Panc1 (cell line): ENCODE results near the gene TAC3. TPM values are rescaled to one million over a fixed set of nuclear protein-coding genes. Genes with fewer than 3 reads are reported as not detected.
"Not testable (repeated sequence)": the region's sequence is repeated elsewhere in the genome, so short reads cannot be mapped to it uniquely, and the experiment has no call there.

Experiments used
- ATAC-seq: fragments of 200-7000 bp; cut with Tn5 transposase; 2 replicates; pipeline ENCODE4 v1.9.1; 2020; ENCODE audit warnings: mild to moderate bottlenecking, moderate library complexity
- BruUV-seq: library from RNA; stranded (reverse); fragments of 400-500 nt; replicated peaks from 2 replicates; lab custom pipeline; 2021; lab: Mats Ljungman, UMichigan
- CTCF ChIA-PET: fragments of 300-600 bp; sonication (Branson Sonifier 250); formaldehyde crosslinking; loops from one replicate; lab custom pipeline; 2022; ENCODE audit warnings: antibody characterized with exemption; lab: Charles Lee
- POLR2A ChIA-PET: fragments of 300-600 bp; sonication (Branson Sonifier 250); formaldehyde crosslinking; loops from one replicate; lab custom pipeline; 2022; ENCODE audit warnings: antibody characterized with exemption; lab: Charles Lee
- DNase-seq: peaks from one replicate; pipeline ENCODE4 v3.0.0-alpha.2; 2010; ENCODE audit warnings: low read depth, low spot score
- H3K27ac ChIP-seq: 2 replicates; pipeline ENCODE4 v1.5.1; 2011; ENCODE audit warnings: mild to moderate bottlenecking, low read length, inconsistent platforms
- H3K27me3 ChIP-seq: fragments of 200-500 bp; sonication (Bioruptor generic); 2 replicates; pipeline ENCODE4 v1.6.0; 2014; ENCODE audit warnings: low read length, inconsistent platforms; ENCODE audit not compliant: control insufficient read depth, insufficient read depth
- H3K36me3 ChIP-seq: fragments of 200-500 bp; sonication (Bioruptor generic); 2 replicates; pipeline ENCODE4 v1.5.1; 2014; ENCODE audit warnings: inconsistent platforms, mild to moderate bottlenecking, low read length, moderate library complexity; ENCODE audit not compliant: control insufficient read depth, insufficient read depth
- H3K4me1 ChIP-seq: 2 replicates; pipeline ENCODE4 v1.5.1; 2011; ENCODE audit warnings: inconsistent platforms, mild to moderate bottlenecking, low read length, moderate library complexity; ENCODE audit not compliant: control insufficient read depth, insufficient read depth
- H3K4me3 ChIP-seq, 2 experiments: 2 replicates each; pipeline ENCODE4 v1.5.1; 2011 to 2012; ENCODE audit warnings: low read depth in 2 of 2, low read length in 2 of 2, mild to moderate bottlenecking in 2 of 2, inconsistent platforms in 1 of 2, moderate library complexity in 1 of 2
- H3K9me3 ChIP-seq: fragments of 200-500 bp; sonication (Bioruptor generic); 2 replicates; pipeline ENCODE4 v1.5.1; 2014; ENCODE audit warnings: low read depth, mild to moderate bottlenecking, inconsistent platforms, low read length, moderate library complexity; ENCODE audit not compliant: control insufficient read depth, insufficient read depth
- CTCF ChIP-seq: fragments of 450-650 bp; IDR thresholded peaks from 2 replicates; pipeline ENCODE4 v1.5.1; 2017; ENCODE audit warnings: mild to moderate bottlenecking
- POLR2AphosphoS5 ChIP-seq: IDR thresholded peaks from 2 replicates; pipeline ENCODE4 v1.6.1; 2012; ENCODE audit warnings: mild to moderate bottlenecking, low read depth, low read length, moderate library complexity
- REST ChIP-seq, 2 experiments: IDR thresholded peaks; 2 replicates each; pipeline ENCODE4 v1.6.1; 2011 to 2012; ENCODE audit warnings: low read depth in 2 of 2, control low read depth in 1 of 2, low read length in 1 of 2, mild to moderate bottlenecking in 1 of 2, moderate library complexity in 1 of 2; ENCODE audit not compliant: insufficient read depth in 1 of 2
- SIN3A ChIP-seq: IDR thresholded peaks from 2 replicates; pipeline ENCODE4 v1.6.1; 2012; ENCODE audit warnings: low read depth, mild to moderate bottlenecking, low read length, moderate library complexity, borderline replicate concordance; ENCODE audit not compliant: insufficient read depth
- in situ Hi-C: cut with HindIII; loops from 2 replicates; pipeline ENCODE4 v1.10.0; 2016; ENCODE audit warnings: low sequenced_read_pairs, low pct_unique_long_range_greater_than_20kb
- intact Hi-C: fragments of 100-400 bp; cut with micrococcal nuclease; formaldehyde crosslinking; loops from one replicate; pipeline ENCODE4 v1.10.0; 2022; ENCODE audit not compliant: unreplicated experiment
- total RNA-seq: library from RNA; stranded (reverse); gene quantifications from one replicate; pipeline ENCODE4 v1.2.1, GENCODE V29; 2021; ENCODE audit not compliant: unreplicated experiment

Gene TAC3
- total RNA-seq, 1 experiment from 2014 or later: not detected

- no peak overlapping the region for H3K4me3 ChIP-seq
- ATAC-seq (no peak), DNase-seq (no peak)
- H3K4me1 ChIP-seq: no peaks in the 10 kb centered on the region
- no peak overlapping the region for H3K27ac ChIP-seq
- BruUV-seq: TSS peak; percentile 36
- ChIA-PET POLR2A (no interaction called here), CTCF (no interaction called here)
- H3K9me3 ChIP-seq: no peaks in the 10 kb centered on the region
- TF ChIP-seq REST (IDR thresholded peaks at IDR 0.05; ENCODE audit: insufficient read depth in 1 of 2, low read depth in 2 of 2, low read length in 1 of 2) (no peak), CTCF (no peak), POLR2AphosphoS5 (no peak), SIN3A (no peak)
- intact Hi-C loops (no loop called here), in situ Hi-C loops (no loop called here)
- no peaks in the 10 kb centered on the region for H3K27me3 ChIP-seq
- H3K36me3 ChIP-seq: peaks cover 34% of the 10 kb centered on the region
Observed at GRCh38 chr12:57055824-57056223, 39.5 kb upstream of the TAC3 start.

GRCh38 chr12:57053901-57054300, 37.6 kb upstream of the TAC3 start:
- H3K9me3 ChIP-seq, H3K27me3 ChIP-seq, CTCF ChIA-PET, intact Hi-C loops, ATAC-seq, H3K27ac ChIP-seq, DNase-seq, H3K4me1 ChIP-seq, BruUV-seq, POLR2A ChIA-PET, in situ Hi-C loops, H3K4me3 ChIP-seq: not testable (repeated sequence)
- peaks cover 17% of the 10 kb centered on the region for H3K36me3 ChIP-seq

GRCh38 chr12:57053146-57053545, 36.8 kb upstream of the TAC3 start:
- CTCF ChIA-PET, H3K27me3 ChIP-seq, in situ Hi-C loops, H3K4me3 ChIP-seq, H3K4me1 ChIP-seq, H3K9me3 ChIP-seq, H3K36me3 ChIP-seq, POLR2A ChIA-PET, ATAC-seq, DNase-seq, intact Hi-C loops, BruUV-seq, H3K27ac ChIP-seq: not testable (repeated sequence)
